Natural killer cell treated with Interleukin-12 subunit alpha and Interleukin-12 subunit beta and Interleukin-15 and Interleukin-18, amount 100 ng/mL, for 72 hours (primary cell): ENCODE data around the gene CERS6. TPM values are rescaled to one million over a fixed set of nuclear protein-coding genes. Genes with fewer than 3 reads are reported as not detected.

Experiments used
- ATAC-seq, 2 donors: fragments of 150-1000 bp; cut with Tn5 transposase in 1 of 2; sonication (Bioruptor Pico), chemical (Tn5 transposase) in 1 of 2; 2 replicates each; pipeline ENCODE4 v1.10.0; 2021
- DNase-seq: peaks from one replicate; pipeline ENCODE4 v3.0.0; 2022; ENCODE audit warnings: low spot score
- H3K27ac Mint-ChIP-seq, 2 donors: 1 replicate in 1 of 2; 2 replicates in 1 of 2; pipeline ENCODE4 v1.8.0; 2022; ENCODE audit warnings: mixed read lengths in 2 of 2, mild to moderate bottlenecking in 1 of 2, moderate library complexity in 1 of 2
- H3K27me3 Mint-ChIP-seq, 2 donors: 1 replicate in 1 of 2; 2 replicates in 1 of 2; pipeline ENCODE4 v1.8.0; 2022; ENCODE audit warnings: mixed read lengths in 2 of 2
- H3K36me3 Mint-ChIP-seq: one replicate; pipeline ENCODE4 v1.8.0; 2022; ENCODE audit warnings: mixed read lengths
- H3K4me1 Mint-ChIP-seq, 2 donors: 1 replicate in 1 of 2; 2 replicates in 1 of 2; pipeline ENCODE4 v1.8.0; 2022; ENCODE audit warnings: low read depth in 2 of 2, mixed read lengths in 2 of 2, mild to moderate bottlenecking in 1 of 2
- H3K4me3 Mint-ChIP-seq: one replicate; pipeline ENCODE4 v1.8.0; 2022; ENCODE audit warnings: mixed read lengths
- H3K9me3 Mint-ChIP-seq: 2 replicates; pipeline ENCODE4 v1.8.0; 2022; ENCODE audit warnings: mixed read lengths
- total RNA-seq, 2 donors: library from RNA; stranded (reverse); gene quantifications; one replicate each; pipeline ENCODE4 v1.2.3, GENCODE V29; 2022

Gene CERS6
- total RNA-seq, 2 donors from 2014 or later, result 17.8 to 19.5 TPM

DNA sequence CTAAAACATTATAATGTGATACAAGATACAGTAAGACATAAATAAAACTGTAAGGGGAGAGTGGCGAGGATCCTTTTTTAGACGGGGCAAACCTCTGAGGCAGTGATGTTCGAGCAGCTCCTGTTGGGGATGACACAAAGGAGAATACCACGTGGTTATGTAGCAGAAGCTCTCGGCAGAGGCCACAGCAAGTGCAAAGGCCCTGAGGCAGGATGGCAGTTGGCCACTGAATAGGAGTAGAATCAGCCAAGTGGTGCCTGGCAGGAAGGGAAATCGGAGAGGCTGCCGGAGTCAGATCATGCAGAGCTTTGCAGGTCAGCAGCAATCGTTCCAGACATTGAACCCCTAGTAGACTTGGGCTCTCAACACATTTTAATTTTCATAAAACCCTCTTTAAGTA, 365.5 kb downstream of the CERS6 start:
- no peak for ATAC-seq

DNA sequence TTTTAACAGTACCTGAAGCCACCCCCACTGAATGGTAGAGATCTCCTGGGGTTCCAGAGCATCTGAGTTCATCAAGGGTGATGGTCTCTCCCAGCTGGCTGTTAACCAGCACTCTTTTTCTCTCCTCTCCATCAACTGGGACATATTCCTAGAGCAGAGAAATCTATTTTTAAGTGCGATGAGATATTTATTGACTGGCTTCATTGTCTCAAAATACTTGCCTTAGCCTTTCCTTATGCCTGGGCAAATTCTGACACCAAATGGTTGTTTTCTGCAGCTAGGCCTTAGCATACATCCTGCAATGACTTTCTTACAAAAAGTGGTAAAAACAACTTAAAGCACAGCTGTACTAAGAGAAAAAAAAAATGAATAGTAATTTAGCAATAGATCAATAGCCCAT, 365.9 kb downstream of the CERS6 start:
- ATAC-seq (no peak), DNase-seq (no peak)
- H3K27me3 Mint-ChIP-seq, result no peaks in the 10 kb centered on the region
- H3K4me3 Mint-ChIP-seq, result no peak overlapping the region
- H3K4me1 Mint-ChIP-seq, result no peaks in the 10 kb centered on the region
- no peak overlapping the region for H3K27ac Mint-ChIP-seq
- no peaks in the 10 kb centered on the region for H3K9me3 Mint-ChIP-seq
- H3K36me3 Mint-ChIP-seq, result no peaks in the 10 kb centered on the region

More for the DNA sequence above, 365.5 kb downstream of the CERS6 start:
- Mint-ChIP-seq H3K27me3 (peaks cover 1 to 3% of the 10 kb centered on the region in 2 donors), H3K4me1 (no peaks in the 10 kb centered on the region), H3K9me3 (no peaks in the 10 kb centered on the region), H3K27ac (no peak overlapping the region), H3K4me3 (no peak overlapping the region), H3K36me3 (no peaks in the 10 kb centered on the region)
- no peak for DNase-seq

Other genes with a start within 250 kb of the CERS6 start
- gene STK39, start 208.7 kb upstream of the CERS6 start, total RNA-seq, result 10 to 100 TPM; 39.1 to 52.0 TPM